K562 (cell line): Measurements from ENCODE around the gene FEV. TPM values are rescaled to one million over a fixed set of nuclear protein-coding genes. Genes with fewer than 3 reads are reported as not detected.
A peak's percentile ranks its signal among the peaks of the same experiment; 100 is the strongest.

Experiments used
- CCAR2 ChIP-seq: fragments of 200-400 bp; formaldehyde crosslinking; IDR thresholded peaks from 2 replicates; pipeline ENCODE4 v1.6.1; 2017; ENCODE audit warnings: mild to moderate bottlenecking, low read depth, low read length
- CHD1 ChIP-seq: fragments of 200-600 bp; sonication (generic); IDR thresholded peaks from one replicate; pipeline ENCODE4 v1.6.1; 2012; ENCODE audit warnings: mild to moderate bottlenecking, moderate library complexity, low read length, inconsistent platforms
- FOXJ2 ChIP-seq: fragments of 200-800 bp; sonication (Bioruptor generic); IDR thresholded peaks from 2 replicates; pipeline ENCODE4 v1.6.1; 2016; ENCODE audit warnings: missing genetic modification characterization, missing compliant biosample characterization
- HBP1 ChIP-seq: fragments of 450-650 bp; formaldehyde crosslinking; IDR thresholded peaks from 2 replicates; pipeline ENCODE4 v1.4.0; 2022; ENCODE audit warnings: missing genetic modification characterization
- KLF6 ChIP-seq: fragments of 250-450 bp; sonication (Bioruptor Pico); IDR thresholded peaks from 2 replicates; pipeline ENCODE4 v1.4.0; 2020; ENCODE audit warnings: mild to moderate bottlenecking, moderate library complexity, borderline replicate concordance
- POLR2H ChIP-seq: IDR thresholded peaks from 2 replicates; pipeline ENCODE4 v1.6.1; 2016; ENCODE audit warnings: missing genetic modification characterization, low read depth, mild to moderate bottlenecking, control low read depth, missing compliant biosample characterization, moderate library complexity
- RNF2 ChIP-seq: sonication (generic); IDR thresholded peaks from 2 replicates; pipeline ENCODE4 v1.6.1; 2016
- RREB1 ChIP-seq: fragments of 250-450 bp; sonication (Bioruptor Pico); IDR thresholded peaks from 2 replicates; pipeline ENCODE4 v1.4.0; 2020
- SMAD2 ChIP-seq: fragments of 150-350 bp; IDR thresholded peaks from 2 replicates; pipeline ENCODE4 v1.6.1; 2014; ENCODE audit warnings: low read depth, mild to moderate bottlenecking, low read length
- SP2 ChIP-seq: IDR thresholded peaks from 2 replicates; pipeline ENCODE4 v1.6.1; 2011; ENCODE audit warnings: mild to moderate bottlenecking, low read depth, low read length, moderate library complexity; ENCODE audit not compliant: poor library complexity, severe bottlenecking; ENCODE audit errors: extremely low read depth
- TFAP4 ChIP-seq: sonication (generic); formaldehyde crosslinking; IDR thresholded peaks from 2 replicates; pipeline ENCODE4 v1.8.0; 2022; ENCODE audit warnings: missing genetic modification reagents, mild to moderate bottlenecking, moderate library complexity, borderline replicate concordance
- THRA ChIP-seq: fragments of 450-650 bp; IDR thresholded peaks from 2 replicates; pipeline ENCODE4 v1.6.1; 2017; ENCODE audit warnings: mild to moderate bottlenecking, moderate library complexity
- ZBTB33 ChIP-seq: sonication (generic); formaldehyde crosslinking; IDR thresholded peaks from 2 replicates; pipeline ENCODE4 v1.8.1; 2023; ENCODE audit warnings: mild to moderate bottlenecking, missing genetic modification reagents
- ZNF217 ChIP-seq: sonication (generic); formaldehyde crosslinking; IDR thresholded peaks from 2 replicates; pipeline ENCODE4 v1.8.0; 2022; ENCODE audit warnings: mild to moderate bottlenecking, missing genetic modification reagents
- ZNF57 ChIP-seq: fragments of 450-650 bp; formaldehyde crosslinking; IDR thresholded peaks from 2 replicates; pipeline ENCODE4 v1.4.0; 2020; ENCODE audit warnings: mild to moderate bottlenecking, moderate library complexity
- polyA plus RNA-seq, 8 experiments: library from polyadenylated mRNA; depleted of rRNA in 4 of 8; stranded (reverse) in 5 of 8; unstranded in 3 of 8; fragments of >200 nt; fragmentation: Nextera tagmentation in 2 of 8; fragmentation: Illumina TruSeq in 1 of 8; extraction: Ambion mirVana in 2 of 8; extraction: Trizol in 1 of 8; gene quantifications; 2 replicates each; pipeline versions ENCODE4 v1.2.1 to v1.2.3, GENCODE V29; 2011 to 2014; ENCODE audit warnings: inconsistent platforms in 1 of 8, missing spikeins in 1 of 8
- total RNA-seq, 7 experiments: library from RNA; depleted of rRNA in 6 of 7; stranded (reverse); fragments of >200 nt in 6 of 7; fragmentation: Illumina TruSeq in 2 of 7; extraction: Trizol in 2 of 7; gene quantifications; 2 replicates each; pipeline versions ENCODE4 v1.2.1 to v1.2.3, GENCODE V29; 2011 to 2021; ENCODE audit warnings: low replicate concordance in 1 of 7

The FEV gene
- total and polyA plus RNA-seq, 9 of the 15 experiments (the other 6 are each of a cell fraction or from before 2014, with no cell fraction given) = 0.08 to 1.6 (median 0.62) TPM; not detected in 1

- TF ChIP-seq THRA (no peak), ZNF57 (CRISPR knock-in tag) (no peak), ZBTB33 (peak; percentile 68; the same call in 1 of the 2 replicates), KLF6 (CRISPR knock-in tag) (no peak), FOXJ2 (no peak), RREB1 (CRISPR knock-in tag) (no peak), CHD1 (no peak), ZNF217 (CRISPR knock-in tag) (no peak), SMAD2 (no peak), RNF2 (no peak), POLR2H (tag) (no peak), CCAR2 (no peak), SP2 (no peak), TFAP4 (CRISPR knock-in tag) (peak; percentile 70; the same call in 1 of the 2 replicates), HBP1 (CRISPR knock-in tag) (no peak)
Observed at GRCh38 chr2:218962859-218963492, 22.0 kb downstream of the FEV start (continued).
